K562 (cell line): ENCODE measurements around the gene MOCOS. TPM values are rescaled to one million over a fixed set of nuclear protein-coding genes. Genes with fewer than 3 reads are reported as not detected.

Experiments
- DLX4 ChIP-seq: fragments of 250-450 bp; sonication (Bioruptor Pico); IDR thresholded peaks from 2 replicates; pipeline ENCODE4 v1.6.1; 2021; ENCODE audit warnings: mild to moderate bottlenecking
- KAT7 ChIP-seq: sonication (generic); formaldehyde crosslinking; IDR thresholded peaks from 2 replicates; pipeline ENCODE4 v1.8.0; 2022; ENCODE audit warnings: missing genetic modification reagents, mild to moderate bottlenecking, borderline replicate concordance
- PHTF2 ChIP-seq: fragments of 250-450 bp; sonication (Bioruptor Pico); IDR thresholded peaks from 2 replicates; pipeline ENCODE4 v1.5.0; 2021; ENCODE audit warnings: mild to moderate bottlenecking
- PYGO2 ChIP-seq: fragments of 450-650 bp; IDR thresholded peaks from 2 replicates; pipeline ENCODE4 v1.6.1; 2016; ENCODE audit warnings: mild to moderate bottlenecking, missing genetic modification characterization, moderate library complexity, missing compliant biosample characterization
- RBM14 ChIP-seq: fragments of 200-400 bp; formaldehyde crosslinking; IDR thresholded peaks from 2 replicates; pipeline ENCODE4 v1.6.1; 2018; ENCODE audit warnings: low read depth, mild to moderate bottlenecking, low read length, moderate library complexity, borderline replicate concordance; ENCODE audit not compliant: insufficient read depth
- SMARCA5 ChIP-seq: fragments of 450-650 bp; IDR thresholded peaks from 2 replicates; pipeline ENCODE4 v1.6.1; 2016
- ZHX1 ChIP-seq: fragments of 150-350 bp; conservative IDR thresholded peaks from 2 replicates; pipeline ENCODE4 v1.6.1; 2014; ENCODE audit warnings: low read length
- ZNF583 ChIP-seq: fragments of 250-450 bp; sonication (Bioruptor Pico); IDR thresholded peaks from 2 replicates; pipeline ENCODE4 v1.4.0; 2020
- polyA plus RNA-seq, 8 experiments: library from polyadenylated mRNA; depleted of rRNA in 4 of 8; stranded (reverse) in 5 of 8; unstranded in 3 of 8; fragments of >200 nt; fragmentation: Nextera tagmentation in 2 of 8; fragmentation: Illumina TruSeq in 1 of 8; extraction: Ambion mirVana in 2 of 8; extraction: Trizol in 1 of 8; gene quantifications; 2 replicates each; pipeline versions ENCODE4 v1.2.1 to v1.2.3, GENCODE V29; 2011 to 2014; ENCODE audit warnings: inconsistent platforms in 1 of 8, missing spikeins in 1 of 8
- total RNA-seq, 7 experiments: library from RNA; depleted of rRNA in 6 of 7; stranded (reverse); fragments of >200 nt in 6 of 7; fragmentation: Illumina TruSeq in 2 of 7; extraction: Trizol in 2 of 7; gene quantifications; 2 replicates each; pipeline versions ENCODE4 v1.2.1 to v1.2.3, GENCODE V29; 2011 to 2021; ENCODE audit warnings: low replicate concordance in 1 of 7
- TF ChIP-seq, protein P1 (sequence below), 2 experiments: fragments of 450-650 bp; IDR thresholded peaks; 2 replicates each; pipeline ENCODE4 v1.6.1; 2016; ENCODE audit warnings: mild to moderate bottlenecking in 2 of 2, borderline replicate concordance in 1 of 2, low read depth in 1 of 2, moderate library complexity in 1 of 2
- TF ChIP-seq, protein P2 (sequence below): fragments of 250-450 bp; sonication (Bioruptor Pico); IDR thresholded peaks from 2 replicates; pipeline ENCODE4 v1.4.0; 2020; ENCODE audit warnings: borderline replicate concordance

Gene MOCOS
- total and polyA plus RNA-seq, 9 of the 15 experiments (the other 6 are each of a cell fraction or from before 2014, with no cell fraction given), result 4.5 to 12.4 (median 9.1) TPM

DNA sequence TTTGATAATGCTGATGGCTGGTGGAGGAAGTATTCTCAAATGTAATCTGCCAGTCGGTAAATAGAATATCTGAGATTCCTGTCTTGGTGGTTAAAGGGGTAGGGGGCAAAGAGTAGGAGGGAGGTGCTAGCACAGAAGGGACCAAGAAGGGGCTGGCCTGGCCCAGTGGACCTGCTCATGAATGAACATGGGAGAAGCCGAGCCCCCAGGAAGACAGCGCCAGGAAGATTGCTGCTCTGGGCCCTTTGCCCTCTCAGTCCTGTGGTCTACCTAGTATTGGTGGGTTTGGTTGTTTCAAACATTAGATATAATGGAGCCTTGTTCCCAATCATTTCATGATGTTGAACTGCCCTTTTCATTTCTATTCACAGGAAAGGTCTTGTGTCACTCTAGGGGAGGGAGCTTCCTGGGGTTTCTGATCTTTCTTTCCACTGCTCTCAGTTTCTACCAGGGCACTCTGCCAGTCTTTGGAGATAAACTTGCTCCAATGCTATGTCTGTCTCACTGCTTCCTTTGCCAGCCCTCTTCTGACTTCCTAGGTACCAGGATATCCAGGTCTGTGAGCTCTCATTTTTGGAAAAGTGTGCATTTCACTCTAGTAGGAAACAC lies 5.3 kb upstream of the MOCOS start (continued):
- TF ChIP-seq, protein P1, sequence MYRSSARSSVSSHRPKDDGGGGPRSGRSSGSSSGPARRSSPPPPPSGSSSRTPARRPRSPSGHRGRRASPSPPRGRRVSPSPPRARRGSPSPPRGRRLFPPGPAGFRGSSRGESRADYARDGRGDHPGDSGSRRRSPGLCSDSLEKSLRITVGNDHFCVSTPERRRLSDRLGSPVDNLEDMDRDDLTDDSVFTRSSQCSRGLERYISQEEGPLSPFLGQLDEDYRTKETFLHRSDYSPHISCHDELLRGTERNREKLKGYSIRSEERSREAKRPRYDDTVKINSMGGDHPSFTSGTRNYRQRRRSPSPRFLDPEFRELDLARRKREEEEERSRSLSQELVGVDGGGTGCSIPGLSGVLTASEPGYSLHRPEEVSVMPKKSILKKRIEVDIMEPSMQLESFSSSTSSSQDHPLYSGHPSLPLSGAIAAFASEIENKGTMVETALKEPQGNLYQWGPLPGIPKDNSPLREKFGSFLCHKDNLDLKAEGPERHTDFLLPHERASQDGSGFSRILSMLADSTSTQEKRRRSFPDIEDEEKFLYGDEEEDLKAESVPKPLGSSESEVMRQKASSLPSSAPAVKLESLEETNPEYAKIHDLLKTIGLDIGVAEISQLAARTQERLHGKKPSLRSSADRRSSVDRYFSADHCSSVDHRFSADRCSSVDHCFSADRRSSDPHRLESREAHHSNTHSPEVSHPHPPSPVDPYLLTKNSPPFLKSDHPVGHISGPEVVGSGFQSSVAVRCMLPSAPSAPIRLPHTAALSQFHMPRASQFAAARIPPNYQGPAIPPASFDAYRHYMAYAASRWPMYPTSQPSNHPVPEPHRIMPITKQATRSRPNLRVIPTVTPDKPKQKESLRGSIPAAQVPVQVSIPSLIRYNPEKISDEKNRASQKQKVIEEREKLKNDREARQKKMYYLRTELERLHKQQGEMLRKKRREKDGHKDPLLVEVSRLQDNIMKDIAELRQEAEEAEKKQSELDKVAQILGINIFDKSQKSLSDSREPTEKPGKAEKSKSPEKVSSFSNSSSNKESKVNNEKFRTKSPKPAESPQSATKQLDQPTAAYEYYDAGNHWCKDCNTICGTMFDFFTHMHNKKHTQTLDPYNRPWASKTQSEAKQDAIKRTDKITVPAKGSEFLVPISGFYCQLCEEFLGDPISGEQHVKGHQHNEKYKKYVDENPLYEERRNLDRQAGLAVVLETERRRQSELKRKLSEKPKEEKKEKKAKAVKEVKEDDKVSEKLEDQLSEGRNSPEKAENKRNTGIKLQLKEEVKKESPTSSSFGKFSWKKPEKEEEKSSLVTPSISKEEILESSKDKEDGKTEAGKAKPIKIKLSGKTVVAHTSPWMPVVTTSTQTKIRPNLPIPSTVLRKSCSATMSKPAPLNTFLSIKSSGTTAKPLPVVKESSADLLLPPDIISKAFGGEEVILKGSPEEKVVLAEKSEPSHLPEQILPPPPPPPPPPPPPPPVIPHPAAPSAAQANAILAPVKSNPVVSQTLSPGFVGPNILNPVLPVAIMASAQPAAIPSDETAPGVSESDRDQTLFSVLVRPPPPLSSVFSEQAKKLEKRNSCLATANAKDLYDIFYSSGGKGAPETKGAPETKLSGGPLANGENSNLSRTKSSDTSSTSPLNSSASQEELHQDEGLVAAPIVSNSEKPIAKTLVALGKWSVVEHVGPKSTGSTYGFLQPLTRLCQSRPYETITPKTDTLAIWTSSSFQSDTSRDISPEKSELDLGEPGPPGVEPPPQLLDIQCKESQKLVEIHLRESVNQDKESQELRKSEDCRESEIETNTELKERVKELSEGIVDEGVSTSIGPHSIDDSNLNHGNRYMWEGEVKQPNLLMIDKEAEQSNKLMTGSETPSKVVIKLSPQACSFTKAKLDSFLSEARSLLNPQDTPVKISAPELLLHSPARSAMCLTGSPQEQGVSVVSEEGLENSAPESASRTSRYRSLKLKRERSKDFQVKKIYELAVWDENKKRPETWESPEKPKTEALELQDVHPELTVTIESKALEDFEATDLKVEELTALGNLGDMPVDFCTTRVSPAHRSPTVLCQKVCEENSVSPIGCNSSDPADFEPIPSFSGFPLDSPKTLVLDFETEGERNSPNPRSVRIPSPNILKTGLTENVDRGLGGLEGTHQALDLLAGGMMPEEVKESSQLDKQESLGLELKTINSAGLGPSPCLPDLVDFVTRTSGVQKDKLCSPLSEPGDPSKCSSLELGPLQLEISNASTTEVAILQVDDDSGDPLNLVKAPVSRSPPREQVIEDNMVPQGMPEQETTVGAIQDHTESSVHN (IDR thresholded peaks at IDR 0.05; ENCODE audit: borderline replicate concordance in 1 of 2, low read depth in 1 of 2), result no peak
- TF ChIP-seq SMARCA5, result no peak
- no peak for TF ChIP-seq PYGO2
- TF ChIP-seq PHTF2 (CRISPR knock-in tag), result no peak
- no peak for TF ChIP-seq KAT7 (CRISPR knock-in tag)
- TF ChIP-seq DLX4 (CRISPR knock-in tag), result no peak
- TF ChIP-seq ZNF583, result no peak
- TF ChIP-seq RBM14, result no peak
- TF ChIP-seq ZHX1, result no peak
- TF ChIP-seq, protein P2, sequence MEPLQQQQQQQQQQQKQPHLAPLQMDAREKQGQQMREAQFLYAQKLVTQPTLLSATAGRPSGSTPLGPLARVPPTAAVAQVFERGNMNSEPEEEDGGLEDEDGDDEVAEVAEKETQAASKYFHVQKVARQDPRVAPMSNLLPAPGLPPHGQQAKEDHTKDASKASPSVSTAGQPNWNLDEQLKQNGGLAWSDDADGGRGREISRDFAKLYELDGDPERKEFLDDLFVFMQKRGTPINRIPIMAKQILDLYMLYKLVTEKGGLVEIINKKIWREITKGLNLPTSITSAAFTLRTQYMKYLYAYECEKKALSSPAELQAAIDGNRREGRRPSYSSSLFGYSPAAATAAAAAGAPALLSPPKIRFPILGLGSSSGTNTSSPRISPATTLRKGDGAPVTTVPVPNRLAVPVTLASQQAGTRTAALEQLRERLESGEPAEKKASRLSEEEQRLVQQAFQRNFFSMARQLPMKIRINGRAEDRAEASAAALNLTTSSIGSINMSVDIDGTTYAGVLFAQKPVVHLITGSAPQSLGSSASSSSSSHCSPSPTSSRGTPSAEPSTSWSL (CRISPR knock-in tag), result no peak
